GDM1 (cell line): ENCODE measurements around the gene KDM4C.
"Not testable (repeated sequence)": the region's sequence is repeated elsewhere in the genome, so short reads cannot be mapped to it uniquely, and the experiment has no call there.

Experiments
- DNase-seq: peaks from one replicate; lab custom pipeline; 2025; lab: John Stamatoyannopoulos, UW

The KDM4C gene

GRCh38 chr9:6931913-6932312 is 174.1 kb downstream of the KDM4C start:
- no peak for DNase-seq

GRCh38 chr9:6936103-6936502 is 178.3 kb downstream of the KDM4C start:
- DNase-seq, result no peak

GRCh38 chr9:6937209-6937608 is 179.4 kb downstream of the KDM4C start:
- DNase-seq, result no peak

- no peak for DNase-seq
Measured at GRCh38 chr9:6938447-6938846, 180.7 kb downstream of the KDM4C start.

GRCh38 chr9:6938873-6939272 is 181.1 kb downstream of the KDM4C start:
- no peak for DNase-seq

GRCh38 chr9:6941501-6941900 is 183.7 kb downstream of the KDM4C start:
- DNase-seq, result no peak

GRCh38 chr9:6942406-6942805 is 184.6 kb downstream of the KDM4C start:
- DNase-seq, result no peak

GRCh38 chr9:6943293-6943692 is 185.5 kb downstream of the KDM4C start:
- no peak for DNase-seq

- no peak for DNase-seq
Measured at GRCh38 chr9:6944093-6944551, 186.3 kb downstream of the KDM4C start.

GRCh38 chr9:6944896-6945295 is 187.1 kb downstream of the KDM4C start:
- DNase-seq, result no peak

GRCh38 chr9:6945816-6946215 is 188.0 kb downstream of the KDM4C start:
- no peak for DNase-seq

GRCh38 chr9:6946583-6947166 is 188.9 kb downstream of the KDM4C start:
- DNase-seq, result no peak

GRCh38 chr9:6948921-6949320 is 191.1 kb downstream of the KDM4C start:
- DNase-seq, result not testable (repeated sequence)

- DNase-seq, result no peak
Measured at GRCh38 chr9:6955251-6955921, 197.6 kb downstream of the KDM4C start.

- DNase-seq, result no peak
Measured at GRCh38 chr9:6956879-6957278, 199.1 kb downstream of the KDM4C start.

- no peak for DNase-seq
Measured at GRCh38 chr9:6959270-6960000, 201.7 kb downstream of the KDM4C start.

- no peak for DNase-seq
Measured at GRCh38 chr9:6960777-6961176, 203.0 kb downstream of the KDM4C start.

GRCh38 chr9:6961845-6962522 is 204.2 kb downstream of the KDM4C start:
- DNase-seq, result no peak

GRCh38 chr9:6965566-6965965 is 207.8 kb downstream of the KDM4C start:
- DNase-seq, result no peak

- DNase-seq, result no peak
Measured at GRCh38 chr9:6968271-6968670, 210.5 kb downstream of the KDM4C start.

GRCh38 chr9:6969805-6970204 is 212.0 kb downstream of the KDM4C start:
- no peak for DNase-seq

GRCh38 chr9:6973089-6973488 is 215.3 kb downstream of the KDM4C start:
- DNase-seq, result no peak

- no peak for DNase-seq
Measured at GRCh38 chr9:6973762-6974161, 216.0 kb downstream of the KDM4C start.
